ENCODE data around the gene JMJD8.

DNA sequence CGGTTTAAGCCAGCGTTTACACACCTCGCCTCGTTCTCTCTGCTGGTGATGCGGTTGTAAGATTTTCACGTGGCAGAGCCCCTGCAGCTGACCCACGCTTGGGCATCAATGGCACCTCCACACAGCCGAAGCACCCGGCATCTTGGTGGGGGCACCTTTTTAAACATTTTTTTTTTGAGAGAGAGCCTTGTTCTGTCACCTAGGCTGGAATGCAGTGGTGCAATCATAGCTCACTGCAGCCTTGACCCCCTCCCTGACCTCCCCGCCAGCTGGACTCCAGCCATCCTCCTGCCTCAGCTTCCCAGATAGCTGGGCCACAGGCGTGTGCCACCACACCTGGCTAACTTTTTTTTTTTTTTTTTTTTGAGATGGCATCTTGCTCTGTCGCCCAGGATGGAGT is 30.1 kb downstream of the JMJD8 start:
- TF ChIP-seq CTCF (IDR thresholded peaks at IDR 0.05), result no peak
- TF ChIP-seq ZFX (IDR thresholded peaks at IDR 0.05; ENCODE audit: borderline replicate concordance), result no peak
